Measurements from ENCODE around the gene GAB2. TPM values are rescaled to one million over a fixed set of nuclear protein-coding genes. Genes with fewer than 3 reads are reported as not detected.

Gene GAB2
- total RNA-seq, 1 donor from 2014 or later, result 6.6 TPM

GRCh38 chr11:78293536-78293935, 124.1 kb downstream of the GAB2 start:
- Histone ChIP-seq H3K27me3 (ENCODE audit: control insufficient read depth, insufficient read depth, low read length) (no peaks in the 10 kb centered on the region), H3K36me3 (ENCODE audit: control insufficient read depth, insufficient read depth, low read length) (no peaks in the 10 kb centered on the region), H3K4me3 (ENCODE audit: low read depth, low read length) (no peak overlapping the region)
- no peak for TF ChIP-seq CTCF (IDR thresholded peaks at IDR 0.05; ENCODE audit: insufficient read depth, low read length, severe bottlenecking)
- no peak for FAIRE-seq
- DNase-seq (ENCODE audit: low read depth), result no peak

- Histone ChIP-seq H3K36me3 (ENCODE audit: control insufficient read depth, insufficient read depth, low read length) (no peaks in the 10 kb centered on the region), H3K27me3 (ENCODE audit: control insufficient read depth, insufficient read depth, low read length) (no peaks in the 10 kb centered on the region), H3K4me3 (ENCODE audit: low read depth, low read length) (no peak overlapping the region)
- FAIRE-seq, result no peak
- TF ChIP-seq CTCF (IDR thresholded peaks at IDR 0.05; ENCODE audit: insufficient read depth, low read length, severe bottlenecking), result no peak
- no peak for DNase-seq (ENCODE audit: low read depth)
These were observed 125.4 kb downstream of the GAB2 start for GRCh38 chr11:78292109-78292803.

- no peaks in the 10 kb centered on the region for H3K27me3 ChIP-seq (ENCODE audit: control insufficient read depth, insufficient read depth, low read length)
- no peaks in the 10 kb centered on the region for H3K36me3 ChIP-seq (ENCODE audit: control insufficient read depth, insufficient read depth, low read length)
- DNase-seq (ENCODE audit: low read depth) (no peak), FAIRE-seq (no peak)
- no peak for TF ChIP-seq CTCF (IDR thresholded peaks at IDR 0.05; ENCODE audit: insufficient read depth, low read length, severe bottlenecking)
- no peak overlapping the region for H3K4me3 ChIP-seq (ENCODE audit: low read depth, low read length)
These were observed 126.0 kb downstream of the GAB2 start for GRCh38 chr11:78291503-78292108.

- Histone ChIP-seq H3K4me3 (ENCODE audit: low read depth, low read length) (no peak overlapping the region), H3K36me3 (ENCODE audit: control insufficient read depth, insufficient read depth, low read length) (no peaks in the 10 kb centered on the region), H3K27me3 (ENCODE audit: control insufficient read depth, insufficient read depth, low read length) (no peaks in the 10 kb centered on the region)
- TF ChIP-seq CTCF (IDR thresholded peaks at IDR 0.05; ENCODE audit: insufficient read depth, low read length, severe bottlenecking), result no peak
- DNase-seq (ENCODE audit: low read depth) (peak; percentile 93), FAIRE-seq (no peak)
These were observed 127.1 kb downstream of the GAB2 start for GRCh38 chr11:78290293-78291176.

GRCh38 chr11:78289552-78290292, 127.9 kb downstream of the GAB2 start:
- no peak for TF ChIP-seq CTCF (IDR thresholded peaks at IDR 0.05; ENCODE audit: insufficient read depth, low read length, severe bottlenecking)
- no peak overlapping the region for H3K4me3 ChIP-seq (ENCODE audit: low read depth, low read length)
- no peaks in the 10 kb centered on the region for H3K27me3 ChIP-seq (ENCODE audit: control insufficient read depth, insufficient read depth, low read length)
- no peaks in the 10 kb centered on the region for H3K36me3 ChIP-seq (ENCODE audit: control insufficient read depth, insufficient read depth, low read length)
- DNase-seq (ENCODE audit: low read depth), result no peak
- FAIRE-seq, result no peak
